Nephron (organoid): Measurements from ENCODE around the gene HIGD2A.
"Not testable (repeated sequence)": the region's sequence is repeated elsewhere in the genome, so short reads cannot be mapped to it uniquely, and the experiment has no call there.

Experiments
- H3K27ac Mint-ChIP-seq, 3 experiments: 2 replicates each; pipeline ENCODE4 v1.8.0; 2020; ENCODE audit warnings: mixed read lengths in 3 of 3, mild to moderate bottlenecking in 2 of 3, moderate library complexity in 1 of 3
- H3K27me3 Mint-ChIP-seq: 2 replicates; pipeline ENCODE4 v1.8.0; 2021; ENCODE audit warnings: low read depth, mild to moderate bottlenecking, moderate library complexity, mixed read lengths
- H3K36me3 Mint-ChIP-seq: 2 replicates; pipeline ENCODE4 v1.8.0; 2020; ENCODE audit warnings: low read depth, mixed read lengths
- H3K4me1 Mint-ChIP-seq: 2 replicates; pipeline ENCODE4 v1.8.0; 2020; ENCODE audit warnings: mixed read lengths
- H3K4me3 Mint-ChIP-seq, 3 experiments: 2 replicates each; pipeline ENCODE4 v1.8.0; 2020; ENCODE audit warnings: mild to moderate bottlenecking in 3 of 3, mixed read lengths in 3 of 3, moderate library complexity in 2 of 3
- H3K9me3 Mint-ChIP-seq: 2 replicates; pipeline ENCODE4 v1.8.0; 2020; ENCODE audit warnings: mixed read lengths
- TF ChIP-seq, protein P1 (sequence below), 3 experiments: fragments of 200-600 bp; sonication (generic); IDR thresholded peaks; one replicate each; pipeline ENCODE4 v1.5.0; 2021; ENCODE audit warnings: antibody characterized with exemption in 3 of 3; ENCODE audit not compliant: unreplicated experiment in 3 of 3

HIGD2A gene

DNA sequence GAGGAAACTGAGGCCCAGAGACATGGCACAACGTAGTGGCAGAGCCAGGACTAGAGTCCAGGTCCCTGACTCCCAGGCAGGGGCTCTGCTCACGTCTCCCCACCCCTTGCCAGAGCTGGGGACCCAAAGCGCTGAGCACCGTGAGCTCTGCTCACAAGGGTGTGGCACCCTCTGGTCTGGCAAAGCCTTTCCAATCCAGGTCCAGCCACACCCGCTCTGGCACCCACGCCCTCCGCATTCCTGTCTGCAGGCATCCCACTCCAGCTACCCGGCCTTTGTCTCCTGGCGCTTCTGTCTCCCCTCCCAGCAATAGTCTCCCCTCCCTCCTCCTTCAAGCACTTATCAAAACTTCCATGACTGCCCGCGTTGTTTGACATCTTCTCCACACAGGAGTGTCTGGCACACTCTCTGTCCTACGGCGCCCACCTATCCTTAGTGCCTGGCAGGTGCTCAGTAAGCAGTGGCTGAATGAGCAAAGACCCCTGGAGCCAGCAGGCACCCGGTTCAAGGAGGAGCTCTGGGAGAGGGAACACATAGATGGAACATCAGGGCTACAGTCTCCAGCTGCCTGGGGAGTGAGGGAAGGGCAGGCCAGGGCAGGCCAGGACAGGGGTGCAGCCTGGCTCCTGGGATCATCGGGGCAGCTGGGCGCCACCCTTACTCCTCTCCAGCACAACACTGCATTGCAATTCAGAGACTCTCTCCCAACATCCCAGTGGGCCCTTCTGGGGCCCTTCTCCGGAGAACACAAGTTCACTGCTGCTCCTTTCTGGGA is 12.0 kb downstream of the HIGD2A start:
- peak overlapping the region in 2 of 3 experiments; percentile 29 to 57 for H3K27ac Mint-ChIP-seq
- peaks cover 28% of the 10 kb centered on the region for H3K4me1 Mint-ChIP-seq
- H3K4me3 Mint-ChIP-seq: no peak overlapping the region
- TF ChIP-seq, protein P1, sequence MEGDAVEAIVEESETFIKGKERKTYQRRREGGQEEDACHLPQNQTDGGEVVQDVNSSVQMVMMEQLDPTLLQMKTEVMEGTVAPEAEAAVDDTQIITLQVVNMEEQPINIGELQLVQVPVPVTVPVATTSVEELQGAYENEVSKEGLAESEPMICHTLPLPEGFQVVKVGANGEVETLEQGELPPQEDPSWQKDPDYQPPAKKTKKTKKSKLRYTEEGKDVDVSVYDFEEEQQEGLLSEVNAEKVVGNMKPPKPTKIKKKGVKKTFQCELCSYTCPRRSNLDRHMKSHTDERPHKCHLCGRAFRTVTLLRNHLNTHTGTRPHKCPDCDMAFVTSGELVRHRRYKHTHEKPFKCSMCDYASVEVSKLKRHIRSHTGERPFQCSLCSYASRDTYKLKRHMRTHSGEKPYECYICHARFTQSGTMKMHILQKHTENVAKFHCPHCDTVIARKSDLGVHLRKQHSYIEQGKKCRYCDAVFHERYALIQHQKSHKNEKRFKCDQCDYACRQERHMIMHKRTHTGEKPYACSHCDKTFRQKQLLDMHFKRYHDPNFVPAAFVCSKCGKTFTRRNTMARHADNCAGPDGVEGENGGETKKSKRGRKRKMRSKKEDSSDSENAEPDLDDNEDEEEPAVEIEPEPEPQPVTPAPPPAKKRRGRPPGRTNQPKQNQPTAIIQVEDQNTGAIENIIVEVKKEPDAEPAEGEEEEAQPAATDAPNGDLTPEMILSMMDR (IDR thresholded peaks at IDR 0.05; ENCODE audit: unreplicated experiment in 3 of 3): no peak
- peaks cover 6% of the 10 kb centered on the region for H3K36me3 Mint-ChIP-seq
- H3K9me3 Mint-ChIP-seq: no peaks in the 10 kb centered on the region
- no peaks in the 10 kb centered on the region for H3K27me3 Mint-ChIP-seq

DNA sequence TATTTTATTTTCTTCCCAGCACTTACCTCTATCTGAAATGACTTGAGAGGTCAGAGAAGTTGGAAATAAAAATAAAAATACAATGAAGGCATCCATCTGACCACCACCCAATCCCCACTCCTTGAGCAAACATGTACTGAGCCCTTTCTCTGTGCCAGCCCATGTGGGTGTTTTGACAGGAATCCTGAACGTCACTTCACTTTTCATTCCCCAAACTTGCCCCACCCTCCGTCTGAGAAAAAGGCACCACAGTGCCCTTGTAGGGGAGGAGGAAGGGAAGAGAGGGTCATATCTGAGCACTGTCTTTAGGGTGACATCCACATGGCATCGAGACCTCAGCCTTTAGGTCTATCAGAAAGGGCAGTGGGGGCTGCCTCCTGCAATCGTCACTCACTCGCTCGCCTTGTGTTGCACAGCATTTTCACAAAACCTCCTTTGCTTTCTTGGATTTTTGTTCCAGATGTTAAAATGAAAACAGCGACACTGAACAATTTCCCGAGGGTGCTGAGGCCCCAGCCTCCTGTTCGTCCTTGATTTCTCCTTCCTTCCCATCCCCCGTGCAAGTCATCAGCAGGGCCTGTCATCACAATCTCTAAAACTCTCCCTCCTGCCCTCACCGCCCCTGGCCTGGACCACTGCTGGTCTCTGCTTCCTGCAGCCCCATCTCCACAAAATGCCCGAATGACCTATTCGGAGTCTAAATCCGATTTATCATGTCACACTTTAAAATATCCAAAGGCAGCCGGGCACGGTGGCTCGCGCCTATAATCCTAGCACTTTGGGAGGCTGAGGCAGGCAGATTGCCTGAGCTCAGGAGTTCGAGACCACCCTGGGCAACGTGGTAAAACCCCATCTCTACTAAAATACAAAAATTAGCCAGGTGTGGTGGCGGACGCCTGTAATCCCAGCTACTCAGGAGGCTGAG is 13.0 kb downstream of the HIGD2A start:
- TF ChIP-seq, protein P1 (IDR thresholded peaks at IDR 0.05; ENCODE audit: unreplicated experiment in 3 of 3): no peak
- Mint-ChIP-seq H3K4me1 (peaks cover 22% of the 10 kb centered on the region), H3K4me3 (no peak overlapping the region), H3K27me3 (no peaks in the 10 kb centered on the region), H3K27ac (peak overlapping the region in 2 of 3 experiments; percentile 15 to 57), H3K9me3 (no peaks in the 10 kb centered on the region), H3K36me3 (peaks cover 6% of the 10 kb centered on the region)

DNA sequence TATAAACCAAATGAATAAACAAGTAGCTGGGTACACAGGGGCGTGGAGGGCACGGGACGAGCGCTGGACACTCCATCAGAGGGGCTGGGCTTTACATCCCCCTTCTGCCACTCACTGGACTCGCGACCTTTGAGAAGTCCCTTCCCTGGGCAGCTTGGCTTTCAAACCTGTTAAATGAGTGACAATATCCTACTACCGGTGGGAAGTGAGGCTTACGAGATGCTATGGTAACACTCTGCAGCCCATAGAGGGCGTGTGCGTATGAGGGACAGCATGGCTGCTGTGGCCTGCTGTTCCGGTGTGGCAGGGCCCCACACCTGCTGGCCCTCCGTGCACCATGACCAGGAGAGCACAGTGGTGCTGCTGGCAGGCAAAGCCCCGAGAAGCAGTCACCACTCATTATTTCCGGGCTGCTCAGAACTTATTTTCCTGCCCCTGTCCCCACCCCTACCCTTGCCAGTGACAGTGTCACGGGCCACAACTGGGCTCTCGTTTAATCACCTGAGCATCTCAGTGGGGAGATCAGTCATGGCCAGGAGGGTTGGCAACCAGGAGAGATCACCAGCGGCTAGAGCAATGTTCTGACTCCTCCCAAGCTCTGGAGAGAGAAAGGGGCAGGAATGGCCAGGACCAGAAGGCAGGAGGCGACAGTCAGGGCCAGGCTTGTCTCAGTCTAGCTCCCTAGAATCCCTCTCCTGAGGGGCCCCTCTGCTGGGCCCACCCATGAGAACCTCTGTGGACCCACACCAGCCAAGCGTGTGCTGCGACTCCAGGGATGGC is 17.3 kb downstream of the HIGD2A start:
- TF ChIP-seq, protein P1 (IDR thresholded peaks at IDR 0.05; ENCODE audit: unreplicated experiment in 3 of 3): no peak
- Mint-ChIP-seq H3K36me3 (peaks cover 17% of the 10 kb centered on the region), H3K9me3 (no peaks in the 10 kb centered on the region), H3K27ac (no peak overlapping the region), H3K4me3 (no peak overlapping the region), H3K27me3 (no peaks in the 10 kb centered on the region), H3K4me1 (peaks cover 11% of the 10 kb centered on the region)

DNA sequence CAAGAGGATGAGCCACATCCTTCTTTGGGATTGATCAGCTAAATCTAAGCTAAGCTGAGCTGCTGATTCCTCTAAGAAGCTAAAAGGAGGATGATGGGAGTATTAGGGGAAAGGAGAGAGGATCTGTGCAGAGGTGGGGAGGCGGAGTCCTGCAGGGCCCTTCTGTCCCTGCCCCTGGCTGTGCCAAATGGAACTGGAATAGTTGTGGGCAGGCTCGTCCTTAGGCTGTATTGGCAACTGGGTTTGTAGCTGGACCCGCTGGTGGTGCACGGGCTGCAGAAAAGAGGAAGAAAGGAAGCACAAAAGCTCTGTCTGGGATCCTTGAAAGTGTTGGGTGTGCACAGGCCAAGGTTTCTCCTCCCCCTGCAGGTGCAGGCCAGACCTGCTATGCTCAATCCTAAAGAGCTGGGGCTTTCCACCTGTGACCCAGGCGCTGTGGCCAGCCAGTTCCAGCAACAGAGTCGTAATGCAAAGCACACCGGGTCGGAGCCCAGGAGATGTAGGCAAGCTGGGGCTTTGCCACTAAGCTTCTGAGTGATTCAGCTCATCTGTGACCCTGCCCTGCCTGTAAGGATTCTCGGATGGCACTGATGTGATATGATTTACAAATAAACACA is 18.0 kb downstream of the HIGD2A start:
- Mint-ChIP-seq H3K27me3 (no peaks in the 10 kb centered on the region), H3K9me3 (no peaks in the 10 kb centered on the region), H3K27ac (no peak overlapping the region), H3K4me1 (peaks cover 7% of the 10 kb centered on the region), H3K4me3 (no peak overlapping the region), H3K36me3 (peaks cover 17% of the 10 kb centered on the region)
- TF ChIP-seq, protein P1 (IDR thresholded peaks at IDR 0.05; ENCODE audit: unreplicated experiment in 3 of 3): no peak

DNA sequence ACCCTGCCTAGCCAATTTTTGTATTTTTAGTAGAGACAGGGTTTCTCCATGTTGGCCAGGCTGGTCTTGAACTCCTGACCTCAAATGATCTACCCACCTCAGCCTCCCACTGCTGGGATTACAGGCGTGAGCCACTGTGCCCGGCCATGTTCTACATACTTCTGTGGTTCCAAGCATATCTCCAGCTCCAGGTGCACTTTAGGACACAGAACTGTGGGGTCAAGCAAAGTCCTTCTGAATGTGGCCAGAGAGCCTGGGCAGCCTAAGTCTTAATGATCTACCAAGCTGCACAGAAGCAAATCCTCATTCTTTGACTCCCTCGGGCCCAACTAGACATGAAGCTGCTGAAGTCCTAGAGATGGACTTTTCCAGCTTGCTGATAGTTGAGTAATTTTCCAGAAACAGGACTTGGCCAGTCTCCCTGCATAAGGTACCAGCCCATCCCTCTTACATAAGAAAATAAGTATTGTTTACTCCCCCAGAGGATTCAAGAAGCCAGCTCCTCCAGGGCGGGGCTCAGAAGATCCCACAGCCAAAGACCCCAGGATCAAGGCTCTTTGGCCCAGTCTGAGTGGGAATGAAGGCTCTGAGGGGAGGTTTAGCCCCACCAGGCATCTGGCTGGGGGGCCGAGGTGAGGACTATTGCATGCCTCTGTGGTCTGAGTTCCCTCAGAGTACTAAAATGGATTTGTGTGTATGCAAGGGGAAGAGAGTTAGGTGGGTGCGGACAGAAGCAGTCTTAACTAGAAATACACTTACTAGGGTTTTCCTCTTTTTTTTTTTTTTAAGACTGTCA is 19.1 kb downstream of the HIGD2A start:
- peaks cover 13% of the 10 kb centered on the region for H3K36me3 Mint-ChIP-seq
- TF ChIP-seq, protein P1 (IDR thresholded peaks at IDR 0.05; ENCODE audit: unreplicated experiment in 3 of 3): no peak

DNA sequence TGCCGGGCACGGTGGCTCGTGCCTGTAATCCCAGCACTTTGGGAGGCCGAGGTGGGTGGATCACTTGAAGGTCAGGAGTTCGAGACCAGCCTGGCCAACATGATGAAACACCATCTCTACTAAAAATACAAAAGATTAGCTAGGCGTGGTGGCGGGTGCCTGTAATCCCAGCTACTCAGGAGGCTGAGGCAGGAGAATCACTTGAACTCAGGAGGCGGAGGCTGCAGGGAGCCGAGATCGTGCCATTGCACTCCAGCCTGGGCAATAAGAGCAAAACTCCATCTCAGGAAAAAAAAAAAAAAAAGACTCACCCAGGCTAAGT is 19.7 kb downstream of the HIGD2A start:
- not testable (repeated sequence) for H3K4me1 Mint-ChIP-seq, H3K9me3 Mint-ChIP-seq, H3K27me3 Mint-ChIP-seq, H3K4me3 Mint-ChIP-seq, H3K27ac Mint-ChIP-seq
- H3K36me3 Mint-ChIP-seq: peaks cover 11% of the 10 kb centered on the region

More for the DNA sequence above, 19.1 kb downstream of the HIGD2A start:
- Mint-ChIP-seq H3K9me3 (no peaks in the 10 kb centered on the region), H3K27ac (peak overlapping the region in 2 of 3 experiments; percentile 33 to 61), H3K4me1 (peaks cover 2% of the 10 kb centered on the region), H3K4me3 (no peak overlapping the region), H3K27me3 (no peaks in the 10 kb centered on the region)
